Measurements from ENCODE around the gene RSRC1.
"Not testable (repeated sequence)": the region's sequence is repeated elsewhere in the genome, so short reads cannot be mapped to it uniquely, and the experiment has no call there.

RSRC1 gene

GRCh38 chr3:158101335-158102241 is 8.3 kb upstream of the RSRC1 start:
- no peak for DNase-seq

- no peak for DNase-seq
Measured at GRCh38 chr3:158102242-158103080, 7.4 kb upstream of the RSRC1 start.

GRCh38 chr3:158103081-158103886 is 6.6 kb upstream of the RSRC1 start:
- no peak for DNase-seq

- DNase-seq: no peak
Measured at GRCh38 chr3:158103887-158104327, 6.0 kb upstream of the RSRC1 start.

- no peak for DNase-seq
Measured at GRCh38 chr3:158104431-158104921, 5.4 kb upstream of the RSRC1 start.

GRCh38 chr3:158105119-158105709 is 4.7 kb upstream of the RSRC1 start:
- no peak for DNase-seq

- no peak for DNase-seq
Measured at GRCh38 chr3:158105710-158106253, 4.1 kb upstream of the RSRC1 start.

GRCh38 chr3:158106766-158107471 is 3.0 kb upstream of the RSRC1 start:
- no peak for DNase-seq

GRCh38 chr3:158107605-158108444 is 2.1 kb upstream of the RSRC1 start:
- DNase-seq: no peak

- no peak for DNase-seq
Measured at GRCh38 chr3:158108445-158108985, 1.4 kb upstream of the RSRC1 start.

GRCh38 chr3:158109295-158109803 is 540 bp upstream of the RSRC1 start:
- DNase-seq: no peak

- DNase-seq: no peak
Measured at GRCh38 chr3:158110658-158111018, 749 bp downstream of the RSRC1 start.

GRCh38 chr3:158111861-158112260 is 2.0 kb downstream of the RSRC1 start:
- no peak for DNase-seq

- not testable (repeated sequence) for DNase-seq
Measured at GRCh38 chr3:158113595-158113994, 3.7 kb downstream of the RSRC1 start.

- no peak for DNase-seq
Measured at GRCh38 chr3:158120330-158120729, 10.4 kb downstream of the RSRC1 start.

- no peak for DNase-seq
Measured at GRCh38 chr3:158121295-158121694, 11.4 kb downstream of the RSRC1 start.

GRCh38 chr3:158122721-158123120 is 12.8 kb downstream of the RSRC1 start:
- not testable (repeated sequence) for DNase-seq

GRCh38 chr3:158127250-158128219 is 17.6 kb downstream of the RSRC1 start:
- DNase-seq: no peak
